Measurements from ENCODE around the gene CARS1. TPM values are rescaled to one million over a fixed set of nuclear protein-coding genes. Genes with fewer than 3 reads are reported as not detected.

The CARS1 gene
- total RNA-seq, 1 donor from 2014 or later: 14.3 TPM

- Histone ChIP-seq H3K27ac (replicated peaks) (no peak overlapping the region), H3K36me3 (peaks cover 93% of the 10 kb centered on the region), H3K4me3 (no peak overlapping the region), H3K9me3 (replicated peaks) (no peaks in the 10 kb centered on the region), H3K4me1 (no peaks in the 10 kb centered on the region), H3K27me3 (ENCODE audit: low read depth) (no peaks in the 10 kb centered on the region)
- no peak for DNase-seq
- no peak for TF ChIP-seq CTCF (IDR thresholded peaks at IDR 0.05; ENCODE audit: borderline replicate concordance)
- intact Hi-C loops (cut with micrococcal nuclease): no loop called here
Observed at GRCh38 chr11:3008746-3009336, 48.4 kb downstream of the CARS1 start.

DNA sequence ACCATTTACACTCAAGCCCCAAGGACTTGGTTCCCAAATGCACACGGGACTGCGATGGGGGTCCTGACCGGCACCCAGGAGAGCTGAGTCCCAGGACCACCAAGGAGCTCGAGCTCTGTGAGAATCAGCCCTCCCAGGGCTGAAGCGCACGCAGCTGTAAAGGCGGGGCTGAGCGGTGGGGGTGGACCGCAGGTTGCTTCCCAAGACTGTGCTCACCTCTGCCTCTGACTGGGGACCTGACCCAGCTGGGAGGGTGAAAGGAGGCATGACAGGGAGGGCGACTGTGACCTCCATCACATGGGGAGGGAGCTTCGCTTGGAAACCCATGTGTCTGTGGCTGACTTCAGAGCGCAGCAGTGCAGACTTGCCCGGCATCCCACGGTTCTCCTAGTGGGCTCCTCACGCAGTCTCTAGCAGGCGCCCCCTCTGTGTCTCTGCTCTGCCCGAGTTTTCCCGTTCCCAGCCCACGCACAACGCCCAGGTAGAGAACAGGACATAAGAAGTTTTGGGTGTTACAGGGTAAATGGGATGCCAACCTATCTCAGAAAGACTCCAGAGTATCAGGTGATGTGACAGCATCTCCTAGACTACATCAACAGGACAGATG, 49.7 kb downstream of the CARS1 start:
- no peaks in the 10 kb centered on the region for H3K4me1 ChIP-seq
- H3K27ac ChIP-seq (replicated peaks): no peak overlapping the region
- DNase-seq: no peak
- peaks cover 95% of the 10 kb centered on the region for H3K36me3 ChIP-seq
- no peak for TF ChIP-seq CTCF (IDR thresholded peaks at IDR 0.05; ENCODE audit: borderline replicate concordance)
- H3K27me3 ChIP-seq (ENCODE audit: low read depth): no peaks in the 10 kb centered on the region
- H3K9me3 ChIP-seq (replicated peaks): no peaks in the 10 kb centered on the region
- no peak overlapping the region for H3K4me3 ChIP-seq
- intact Hi-C loops (cut with micrococcal nuclease): no loop called here

DNA sequence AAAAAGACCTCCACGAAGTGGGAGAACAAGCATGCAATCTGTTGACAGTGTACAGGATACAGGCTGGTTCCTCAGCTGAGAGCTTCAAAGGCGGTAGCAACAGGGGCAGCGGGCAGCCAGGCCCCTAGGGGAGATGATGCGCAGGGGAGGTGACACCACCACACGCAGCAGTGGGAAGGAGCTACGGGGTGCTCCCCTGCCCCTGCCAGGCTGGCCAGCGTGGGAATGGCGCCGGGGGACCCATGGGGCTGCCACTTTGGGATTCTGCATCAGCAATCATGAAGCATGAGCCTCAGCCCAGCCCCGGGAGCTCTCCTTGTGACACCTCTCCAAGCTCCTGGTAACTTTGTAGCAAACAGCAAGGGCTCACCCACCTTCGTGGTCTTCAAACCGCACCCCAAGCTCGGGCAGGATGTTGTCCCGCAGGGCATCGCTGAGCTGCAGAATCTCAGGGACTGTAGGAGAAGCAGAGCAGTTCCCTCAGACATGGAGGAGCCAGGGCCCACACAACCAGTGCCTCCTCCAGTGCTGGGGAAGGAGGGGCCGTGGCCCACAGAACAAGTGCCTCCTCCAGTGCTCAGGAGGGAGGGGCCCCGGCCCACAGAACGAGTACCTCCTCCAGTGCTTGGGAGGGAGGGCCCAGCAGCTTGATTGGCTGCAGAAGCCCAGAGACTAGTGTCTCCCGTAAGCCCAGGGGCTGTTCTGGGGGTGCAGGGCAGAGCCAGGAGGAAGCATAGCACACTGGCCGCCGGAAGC, 50.5 kb downstream of the CARS1 start:
- H3K27ac ChIP-seq (replicated peaks): no peak overlapping the region
- DNase-seq: no peak
- no peaks in the 10 kb centered on the region for H3K27me3 ChIP-seq (ENCODE audit: low read depth)
- peaks cover 95% of the 10 kb centered on the region for H3K36me3 ChIP-seq
- no peak overlapping the region for H3K4me3 ChIP-seq
- H3K4me1 ChIP-seq: peaks cover 7% of the 10 kb centered on the region
- TF ChIP-seq CTCF (IDR thresholded peaks at IDR 0.05; ENCODE audit: borderline replicate concordance): no peak
- intact Hi-C loops (cut with micrococcal nuclease): no loop called here
- no peaks in the 10 kb centered on the region for H3K9me3 ChIP-seq (replicated peaks)

- Histone ChIP-seq H3K4me1 (peaks cover 26% of the 10 kb centered on the region), H3K27me3 (ENCODE audit: low read depth) (no peaks in the 10 kb centered on the region), H3K27ac (replicated peaks) (no peak overlapping the region), H3K4me3 (no peak overlapping the region), H3K9me3 (replicated peaks) (no peaks in the 10 kb centered on the region), H3K36me3 (peaks cover 96% of the 10 kb centered on the region)
- intact Hi-C loops (cut with micrococcal nuclease): no loop called here
- TF ChIP-seq CTCF (IDR thresholded peaks at IDR 0.05; ENCODE audit: borderline replicate concordance): no peak
- no peak for DNase-seq
Observed at GRCh38 chr11:3004481-3004880, 52.7 kb downstream of the CARS1 start.

- intact Hi-C loops (cut with micrococcal nuclease): no loop called here
- TF ChIP-seq CTCF (IDR thresholded peaks at IDR 0.05; ENCODE audit: borderline replicate concordance): no peak
- H3K36me3 ChIP-seq: peaks cover 90% of the 10 kb centered on the region
- H3K4me1 ChIP-seq: peaks cover 26% of the 10 kb centered on the region
- no peak for DNase-seq
- no peaks in the 10 kb centered on the region for H3K27me3 ChIP-seq (ENCODE audit: low read depth)
- no peaks in the 10 kb centered on the region for H3K9me3 ChIP-seq (replicated peaks)
- no peak overlapping the region for H3K27ac ChIP-seq (replicated peaks)
- no peak overlapping the region for H3K4me3 ChIP-seq
Observed at GRCh38 chr11:3003396-3004231, 53.6 kb downstream of the CARS1 start.
